ENCODE data around the gene KIAA0232.

The KIAA0232 gene

GRCh38 chr4:6852582-6852981 lies 70.1 kb downstream of the KIAA0232 start:
- DNase-seq (ENCODE audit: low read depth), result no peak

- no peak for DNase-seq (ENCODE audit: low read depth)
Measured at GRCh38 chr4:6854098-6854744, 71.7 kb downstream of the KIAA0232 start.

- peak; percentile 4 for DNase-seq (ENCODE audit: low read depth)
Measured at GRCh38 chr4:6855692-6856297, 73.3 kb downstream of the KIAA0232 start.

GRCh38 chr4:6856391-6856790 lies 73.9 kb downstream of the KIAA0232 start:
- DNase-seq (ENCODE audit: low read depth), result no peak

DNA sequence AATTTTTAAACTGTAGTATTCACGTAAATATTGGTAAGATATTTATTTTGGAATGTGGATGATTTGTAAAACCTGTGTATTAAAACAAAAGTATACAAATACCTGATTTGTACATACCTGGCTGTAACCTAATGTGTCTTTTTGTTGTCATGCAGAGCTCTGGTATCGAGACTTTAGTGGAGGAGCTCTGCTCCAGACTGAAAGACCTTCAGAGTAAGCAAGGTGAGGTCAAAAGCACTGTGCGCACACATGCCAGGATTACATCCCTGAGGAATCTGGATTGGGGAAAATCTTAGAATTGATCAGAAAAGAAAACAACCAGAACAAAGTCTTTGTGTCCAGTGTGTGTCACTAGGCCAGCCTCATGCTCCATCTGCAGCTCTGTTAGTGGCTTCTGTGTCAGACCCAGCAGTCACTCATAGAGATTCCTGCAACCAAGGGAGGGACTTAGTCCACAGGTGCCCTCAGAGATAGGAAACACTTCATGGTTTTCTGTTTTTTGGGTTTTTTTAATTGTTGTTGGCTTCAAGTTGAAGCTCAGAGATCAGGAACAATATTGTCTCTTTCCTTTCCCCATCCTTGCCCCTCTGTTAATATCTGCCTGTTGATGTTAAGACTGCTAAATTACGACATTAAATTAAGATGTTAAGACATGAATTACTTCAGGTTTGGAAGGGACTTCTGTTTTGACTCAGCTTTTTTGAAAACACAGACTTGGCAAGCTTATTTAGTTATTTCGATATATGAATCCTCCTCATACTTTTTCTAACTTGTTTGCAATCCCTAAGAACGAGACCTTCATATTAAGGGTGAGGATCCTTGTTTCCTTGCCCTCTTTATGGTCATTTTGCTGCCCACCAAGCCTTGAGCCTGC lies 74.7 kb downstream of the KIAA0232 start:
- DNase-seq (ENCODE audit: low read depth), result no peak

DNA sequence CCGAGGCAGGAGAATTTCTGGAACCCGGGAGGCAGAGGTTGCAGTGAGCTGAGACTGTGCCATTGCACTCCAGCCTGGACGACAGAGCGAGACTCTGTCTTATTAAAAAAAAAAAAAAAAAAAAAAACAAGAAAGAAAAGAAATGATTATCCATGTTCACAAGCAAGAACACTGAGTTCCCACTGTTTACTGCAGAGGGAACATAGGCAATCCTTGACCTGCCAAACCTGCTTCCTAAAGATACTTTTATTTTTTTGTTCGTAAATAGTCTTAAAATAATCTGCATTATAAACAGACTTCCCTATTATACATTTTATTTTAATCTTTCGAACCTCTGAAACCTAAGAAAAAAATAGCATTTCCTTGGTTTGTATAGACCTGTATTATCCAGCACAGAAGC lies 76.5 kb downstream of the KIAA0232 start:
- no peak for DNase-seq (ENCODE audit: low read depth)

DNA sequence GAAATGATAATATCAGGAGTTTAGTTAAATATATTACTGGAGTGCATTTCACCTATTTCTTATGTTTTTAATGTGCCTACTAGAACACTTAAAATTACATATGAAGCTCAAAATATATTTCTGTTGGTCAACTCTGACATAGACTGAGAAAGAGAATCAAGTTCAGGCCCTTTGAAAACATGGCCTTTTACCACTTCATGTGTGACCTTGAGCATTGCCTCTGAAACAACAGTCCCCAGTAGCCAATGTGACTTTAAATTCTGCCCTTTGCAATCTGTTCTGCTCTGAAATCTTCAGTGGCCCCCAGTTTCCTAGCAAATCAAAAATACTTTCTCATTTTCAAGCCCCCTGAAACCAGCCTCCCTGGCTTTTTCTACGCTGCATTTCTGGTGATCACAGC lies 77.0 kb downstream of the KIAA0232 start:
- no peak for DNase-seq (ENCODE audit: low read depth)

- no peak for DNase-seq (ENCODE audit: low read depth)
Measured at GRCh38 chr4:6868386-6868785, 85.9 kb downstream of the KIAA0232 start.

DNA sequence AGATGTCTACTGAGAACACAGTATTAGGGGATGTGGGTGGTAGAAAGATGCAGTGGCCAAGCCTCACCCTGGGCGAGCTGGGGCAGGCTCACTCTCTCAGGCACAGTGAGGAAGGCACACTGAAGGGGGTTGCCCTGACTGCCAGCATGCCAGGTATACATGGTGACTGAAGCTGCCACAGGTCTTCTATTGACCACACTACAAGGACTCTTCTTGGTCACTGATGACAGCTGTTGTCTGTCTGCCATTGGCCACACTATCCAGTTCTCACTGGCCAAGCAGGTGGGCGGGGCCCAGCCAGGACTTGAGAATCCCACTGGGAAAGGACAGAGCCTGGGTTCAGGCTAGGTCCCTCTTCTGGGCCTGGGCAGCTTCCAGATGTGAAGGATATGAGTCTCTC lies 87.4 kb downstream of the KIAA0232 start:
- no peak for DNase-seq (ENCODE audit: low read depth)

- DNase-seq (ENCODE audit: low read depth), result no peak
Measured at GRCh38 chr4:6873291-6873690, 90.8 kb downstream of the KIAA0232 start.

DNA sequence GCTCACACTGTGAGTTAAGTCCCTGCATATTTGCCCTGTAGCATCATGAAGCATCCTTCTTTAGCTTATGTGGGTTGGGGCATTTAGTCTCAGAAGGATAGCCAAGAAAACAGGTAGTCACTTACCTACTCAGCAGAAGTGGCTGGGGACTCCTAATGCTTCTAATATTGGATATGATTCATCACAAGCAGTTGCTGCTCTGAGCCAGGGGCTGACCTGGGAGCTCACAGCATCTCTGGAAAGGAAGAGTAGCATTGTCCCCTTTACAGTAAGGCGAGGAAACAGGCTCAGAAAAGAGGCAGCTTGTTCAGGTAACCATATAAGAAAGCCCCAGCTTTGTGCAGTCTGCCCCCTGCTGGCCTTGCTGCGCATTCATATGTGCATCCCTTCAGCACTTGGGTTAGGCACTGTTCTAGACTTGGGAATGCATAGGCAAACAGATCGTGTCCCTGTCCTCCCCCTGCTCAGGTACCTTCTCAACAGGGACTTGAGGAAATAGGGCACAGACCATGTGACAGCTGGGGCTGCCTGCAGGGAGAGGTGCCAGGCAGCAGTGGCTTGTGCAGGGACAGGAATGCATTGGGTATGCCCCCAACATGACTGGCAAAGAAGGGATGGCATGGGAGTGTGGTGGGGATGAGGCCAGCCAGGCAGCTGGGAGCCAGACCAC lies 91.4 kb downstream of the KIAA0232 start:
- peak; percentile 69 for DNase-seq (ENCODE audit: low read depth)

DNA sequence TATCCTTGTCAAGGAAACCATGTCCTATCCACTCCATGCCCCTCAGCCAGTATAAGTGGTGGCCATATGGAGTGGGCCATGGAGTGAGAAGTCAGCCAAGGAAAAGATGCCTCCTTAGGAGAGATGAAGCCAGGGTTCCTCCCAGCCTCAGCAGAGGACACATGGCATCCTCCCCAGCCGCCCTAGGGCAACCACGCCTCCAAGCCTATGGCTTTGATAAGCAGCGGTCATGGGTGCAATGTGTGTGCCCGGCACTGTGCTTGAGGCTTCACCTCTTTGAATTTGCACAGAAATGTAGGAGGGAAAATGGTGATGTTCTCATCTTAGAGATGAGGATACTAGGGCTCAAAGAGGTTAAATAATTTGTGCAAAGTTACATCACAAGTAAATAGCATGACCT lies 92.5 kb downstream of the KIAA0232 start:
- DNase-seq (ENCODE audit: low read depth), result no peak

DNA sequence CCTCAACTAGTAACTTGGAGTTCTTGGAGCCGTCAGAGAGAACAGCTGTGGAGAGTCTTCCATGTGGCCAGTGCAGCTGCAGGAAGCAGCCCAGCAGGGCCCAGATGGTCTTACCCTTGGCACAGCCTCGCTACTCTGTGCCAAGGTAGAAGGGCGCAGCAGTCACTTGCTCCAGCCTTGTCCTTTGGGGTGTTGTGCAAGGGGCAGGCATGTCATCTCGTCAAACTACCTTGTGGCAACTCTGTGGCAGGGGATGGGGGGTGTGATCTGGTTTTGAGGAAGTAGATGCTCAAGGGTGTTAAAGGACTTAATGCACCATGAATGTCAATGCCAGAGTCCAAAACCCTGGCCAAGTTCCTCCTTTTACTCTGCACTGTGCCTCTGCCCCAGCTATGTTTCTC lies 92.9 kb downstream of the KIAA0232 start:
- no peak for DNase-seq (ENCODE audit: low read depth)

GRCh38 chr4:6876440-6876839 lies 93.9 kb downstream of the KIAA0232 start:
- DNase-seq (ENCODE audit: low read depth), result no peak

- DNase-seq (ENCODE audit: low read depth), result no peak
Measured at GRCh38 chr4:6877067-6877466, 94.5 kb downstream of the KIAA0232 start.

- DNase-seq (ENCODE audit: low read depth), result no peak
Measured at GRCh38 chr4:6878451-6879059, 96.0 kb downstream of the KIAA0232 start.

GRCh38 chr4:6880691-6881090 lies 98.2 kb downstream of the KIAA0232 start:
- DNase-seq (ENCODE audit: low read depth), result no peak

DNA sequence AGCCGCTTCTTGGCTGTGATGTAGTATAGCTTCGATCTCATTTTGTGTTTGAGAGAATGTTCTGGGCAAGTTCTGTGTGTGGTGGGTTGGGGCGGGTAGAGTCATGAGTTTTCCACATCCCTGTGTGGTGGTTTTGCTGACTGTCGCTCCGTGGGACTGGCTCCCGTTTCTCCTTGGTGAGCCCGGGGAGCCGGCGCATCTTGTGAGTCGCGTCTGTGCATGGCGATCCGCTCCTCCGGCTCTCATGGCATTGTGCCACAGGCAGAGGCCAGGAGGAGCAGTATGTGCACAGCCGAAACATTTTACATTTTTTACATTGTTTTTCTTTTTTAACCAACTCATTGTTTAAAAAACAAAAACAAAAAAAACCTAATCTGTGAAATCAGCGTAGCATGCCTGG lies 99.4 kb downstream of the KIAA0232 start:
- DNase-seq (ENCODE audit: low read depth), result no peak

DNA sequence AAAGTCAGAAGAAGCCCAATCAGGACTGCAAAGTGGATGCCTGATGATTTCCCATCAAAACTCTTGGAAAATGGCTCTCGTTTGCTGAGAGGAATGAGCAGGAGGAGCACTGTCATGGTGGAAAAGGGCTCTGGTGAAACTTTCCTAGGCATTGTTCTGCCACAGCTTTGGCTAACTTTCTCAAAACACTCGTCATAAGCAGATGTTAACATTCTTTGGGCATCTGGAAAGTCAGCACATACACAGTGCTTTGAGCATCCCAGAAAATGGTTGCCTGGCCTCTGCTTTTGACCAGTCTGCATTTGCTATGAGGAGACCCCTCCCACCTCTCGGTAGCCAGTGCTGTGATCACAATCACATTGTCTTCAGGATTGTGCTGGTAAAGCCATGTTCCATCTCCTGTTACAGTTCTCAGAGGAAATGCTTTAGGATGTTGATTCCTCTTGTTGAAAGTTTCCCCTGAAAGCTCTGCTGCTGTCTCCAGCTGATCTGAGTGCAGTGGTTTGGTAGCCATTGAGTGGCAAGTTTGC lies 101.9 kb downstream of the KIAA0232 start:
- no peak for DNase-seq (ENCODE audit: low read depth)

- no peak for DNase-seq (ENCODE audit: low read depth)
Measured at GRCh38 chr4:6885953-6886557, 103.5 kb downstream of the KIAA0232 start.

DNA sequence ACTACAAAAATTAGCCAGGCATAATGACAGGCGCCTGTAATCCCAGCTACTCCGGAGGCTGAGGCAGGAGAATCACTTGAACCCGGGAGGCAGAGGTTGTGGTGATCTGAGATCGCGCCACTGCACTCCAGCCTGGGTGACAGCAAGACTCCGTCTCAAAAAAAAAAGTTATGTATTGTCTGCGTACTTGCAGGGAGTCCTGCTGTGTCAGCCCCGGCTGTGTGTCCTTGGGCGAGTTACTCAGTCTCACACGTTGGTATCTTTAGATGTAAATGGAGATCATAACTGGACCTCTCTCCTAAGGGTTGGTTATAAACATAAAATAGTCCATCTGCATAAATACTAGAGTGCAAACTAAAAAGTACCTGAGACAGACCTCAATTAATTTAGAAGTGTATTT lies 104.4 kb downstream of the KIAA0232 start:
- no peak for DNase-seq (ENCODE audit: low read depth)

Measured in T follicular helper cell (primary cell).